AG10803 (cell line): ENCODE data around the gene DDAH2.
A peak's percentile ranks its signal among the peaks of the same experiment; 100 is the strongest.

ENCODE experiments used
- DNase-seq: peaks from one replicate; pipeline ENCODE4 v3.0.0; 2010; ENCODE audit warnings: low read depth
- H3K4me3 ChIP-seq: 2 replicates; pipeline ENCODE4 v1.5.1; 2011; ENCODE audit warnings: mild to moderate bottlenecking, low read length, control low read depth
- TF ChIP-seq, protein P1 (sequence below): conservative IDR thresholded peaks from 2 replicates; pipeline ENCODE4 v1.5.1; 2011; ENCODE audit warnings: mild to moderate bottlenecking, low read length, control low read depth, inconsistent platforms

The DDAH2 gene

GRCh38 chr6:31723245-31723979, 5.7 kb downstream of the DDAH2 start, which contains the start of gene MPIG6B:
Gene MPIG6B, plus strand, starts transcription at chr6:31723373. Its CDS starts 11 bp downstream, at chr6:31723384.
- H3K4me3 ChIP-seq: no peak within 1 kb of the TSS
- DNase-seq: no peak
- TF ChIP-seq, protein P1, sequence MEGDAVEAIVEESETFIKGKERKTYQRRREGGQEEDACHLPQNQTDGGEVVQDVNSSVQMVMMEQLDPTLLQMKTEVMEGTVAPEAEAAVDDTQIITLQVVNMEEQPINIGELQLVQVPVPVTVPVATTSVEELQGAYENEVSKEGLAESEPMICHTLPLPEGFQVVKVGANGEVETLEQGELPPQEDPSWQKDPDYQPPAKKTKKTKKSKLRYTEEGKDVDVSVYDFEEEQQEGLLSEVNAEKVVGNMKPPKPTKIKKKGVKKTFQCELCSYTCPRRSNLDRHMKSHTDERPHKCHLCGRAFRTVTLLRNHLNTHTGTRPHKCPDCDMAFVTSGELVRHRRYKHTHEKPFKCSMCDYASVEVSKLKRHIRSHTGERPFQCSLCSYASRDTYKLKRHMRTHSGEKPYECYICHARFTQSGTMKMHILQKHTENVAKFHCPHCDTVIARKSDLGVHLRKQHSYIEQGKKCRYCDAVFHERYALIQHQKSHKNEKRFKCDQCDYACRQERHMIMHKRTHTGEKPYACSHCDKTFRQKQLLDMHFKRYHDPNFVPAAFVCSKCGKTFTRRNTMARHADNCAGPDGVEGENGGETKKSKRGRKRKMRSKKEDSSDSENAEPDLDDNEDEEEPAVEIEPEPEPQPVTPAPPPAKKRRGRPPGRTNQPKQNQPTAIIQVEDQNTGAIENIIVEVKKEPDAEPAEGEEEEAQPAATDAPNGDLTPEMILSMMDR: no peak

DNA sequence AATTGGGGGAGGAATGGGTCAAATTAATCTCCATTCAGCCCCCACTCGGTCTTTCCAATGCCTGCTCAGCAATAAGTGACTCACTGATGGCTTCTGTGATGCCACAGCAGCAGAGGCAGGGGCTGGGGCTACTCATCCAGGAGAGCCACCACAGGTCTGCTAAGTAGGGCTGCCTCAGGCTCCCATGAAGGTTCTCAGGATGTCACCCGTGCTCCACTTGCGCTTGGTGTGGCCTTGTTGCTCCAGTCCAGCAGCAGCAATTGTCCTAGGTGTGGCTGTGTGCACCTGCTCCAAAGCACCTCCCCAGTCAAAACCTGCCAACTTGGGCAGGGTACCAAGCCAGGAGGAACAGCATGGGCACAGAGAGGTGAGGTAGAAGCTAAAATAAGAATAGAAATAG, 6.9 kb downstream of the DDAH2 start:
- H3K4me3 ChIP-seq: no peak overlapping the region
- TF ChIP-seq, protein P1: no peak
- no peak for DNase-seq

GRCh38 chr6:31721351-31722020, 7.6 kb downstream of the DDAH2 start, which contains the start of gene LY6G6C:
Gene LY6G6C, minus strand, starts transcription at chr6:31721746. Its CDS starts 67 bp downstream, at chr6:31721679.
- no peak within 1 kb of the TSS for H3K4me3 ChIP-seq
- no peak for DNase-seq
- TF ChIP-seq, protein P1: no peak

GRCh38 chr6:31720196-31720770, 8.8 kb downstream of the DDAH2 start:
- peak; percentile 42 for DNase-seq
- no peak overlapping the region for H3K4me3 ChIP-seq
- TF ChIP-seq, protein P1: no peak

DNA sequence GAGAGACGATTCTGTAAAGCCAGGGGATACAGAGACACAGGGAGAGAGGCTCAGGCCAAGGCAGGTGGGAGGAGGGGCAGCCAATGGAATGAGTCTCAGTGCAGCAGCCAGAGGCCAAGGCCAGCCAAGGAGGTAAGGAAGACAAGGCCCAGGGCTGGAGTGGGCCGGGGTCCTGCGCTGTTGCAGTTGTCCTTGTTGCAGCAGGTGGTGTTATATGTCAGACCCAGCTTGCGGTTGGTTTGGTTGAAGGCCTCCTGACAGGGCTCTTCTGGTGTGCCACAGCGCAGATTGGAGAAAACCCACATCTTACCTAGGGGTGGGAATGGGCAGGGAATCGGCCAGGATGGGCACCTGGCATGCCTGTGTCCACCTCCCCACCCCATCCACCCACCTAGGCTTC, 10.1 kb downstream of the DDAH2 start:
- no peak for DNase-seq
- H3K4me3 ChIP-seq: no peak overlapping the region
- TF ChIP-seq, protein P1: no peak

DNA sequence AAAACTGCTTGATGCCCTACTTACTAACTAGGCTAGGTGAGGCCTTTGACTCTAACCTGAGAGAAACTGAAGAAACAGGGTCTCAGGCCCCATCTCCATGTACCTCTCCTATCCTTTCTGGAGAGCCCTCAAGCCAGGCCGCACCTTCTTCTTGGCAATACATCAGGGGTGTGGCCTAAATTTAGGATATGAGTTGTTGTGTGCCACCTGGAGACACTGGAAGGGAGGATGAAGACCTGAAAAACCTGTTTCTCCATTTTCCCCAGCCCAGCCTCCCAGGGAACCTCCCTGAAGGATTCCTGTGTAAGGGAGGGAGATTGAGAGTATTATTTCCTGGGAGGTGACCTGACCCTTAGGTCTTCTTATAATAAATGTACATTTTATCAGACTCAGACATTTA, 10.8 kb downstream of the DDAH2 start:
- H3K4me3 ChIP-seq: no peak overlapping the region
- no peak for DNase-seq
- TF ChIP-seq, protein P1: no peak
